ENCODE results near the gene RNASE11. TPM values are rescaled to one million over a fixed set of nuclear protein-coding genes. Genes with fewer than 3 reads are reported as not detected.
"Not testable (repeated sequence)": the region's sequence is repeated elsewhere in the genome, so short reads cannot be mapped to it uniquely, and the experiment has no call there.

RNASE11 gene
- total RNA-seq, 2 experiments from 2014 or later: not detected

GRCh38 chr14:20602583-20602982, 14.8 kb upstream of the RNASE11 start:
- H3K9me3 Mint-ChIP-seq: no peaks in the 10 kb centered on the region
- ChIA-PET POLR2A (no interaction called here), CTCF (no interaction called here)
- ATAC-seq (ENCODE audit: poor library complexity) (no peak), DNase-seq (no peak)
- Histone ChIP-seq H3K4me1 (ENCODE audit: insufficient read depth, low read length) (no peaks in the 10 kb centered on the region), H3K27me3 (ENCODE audit: control insufficient read depth in 1 of 2, insufficient read depth in 2 of 2, low read length in 2 of 2) (no peaks in the 10 kb centered on the region), H3K27ac (ENCODE audit: low read depth in 1 of 2, low read length in 2 of 2) (no peak overlapping the region), H3K9me3 (ENCODE audit: control insufficient read depth in 1 of 2, insufficient read depth in 1 of 2, low read length in 2 of 2) (no peaks in the 10 kb centered on the region), H3K36me3 (ENCODE audit: insufficient read depth, low read length) (no peaks in the 10 kb centered on the region), H3K4me3 (ENCODE audit: low read length) (no peak overlapping the region)
- H3K27ac Mint-ChIP-seq: no peak overlapping the region
- intact Hi-C loops (cut with DNase I, micrococcal nuclease): no loop called here
- H3K4me3 Mint-ChIP-seq: no peak overlapping the region
- no peaks in the 10 kb centered on the region for H3K4me1 Mint-ChIP-seq (ENCODE audit: low read depth)
- no peaks in the 10 kb centered on the region for H3K36me3 Mint-ChIP-seq (ENCODE audit: low read depth)
- no peaks in the 10 kb centered on the region for H3K27me3 Mint-ChIP-seq
- TF ChIP-seq CTCF (IDR thresholded peaks at IDR 0.05): no peak

- no peak overlapping the region for H3K27ac Mint-ChIP-seq
- H3K36me3 Mint-ChIP-seq (ENCODE audit: low read depth): no peaks in the 10 kb centered on the region
- Histone ChIP-seq H3K36me3 (ENCODE audit: insufficient read depth, low read length) (no peaks in the 10 kb centered on the region), H3K9me3 (ENCODE audit: control insufficient read depth in 1 of 2, insufficient read depth in 1 of 2, low read length in 2 of 2) (no peaks in the 10 kb centered on the region), H3K4me1 (ENCODE audit: insufficient read depth, low read length) (no peaks in the 10 kb centered on the region), H3K4me3 (ENCODE audit: low read length) (no peak overlapping the region), H3K27me3 (ENCODE audit: control insufficient read depth in 1 of 2, insufficient read depth in 2 of 2, low read length in 2 of 2) (no peaks in the 10 kb centered on the region), H3K27ac (ENCODE audit: low read depth in 1 of 2, low read length in 2 of 2) (no peak overlapping the region)
- H3K27me3 Mint-ChIP-seq: no peaks in the 10 kb centered on the region
- POLR2A ChIA-PET: no interaction called here
- intact Hi-C loops (cut with DNase I, micrococcal nuclease): no loop called here
- no peaks in the 10 kb centered on the region for H3K4me1 Mint-ChIP-seq (ENCODE audit: low read depth)
- H3K9me3 Mint-ChIP-seq: no peaks in the 10 kb centered on the region
- H3K4me3 Mint-ChIP-seq: no peak overlapping the region
- CTCF ChIA-PET: no interaction called here
- no peak for DNase-seq
- no peak for ATAC-seq (ENCODE audit: poor library complexity)
- TF ChIP-seq CTCF (IDR thresholded peaks at IDR 0.05): no peak
Observed at GRCh38 chr14:20601522-20601921, 13.7 kb upstream of the RNASE11 start.

- POLR2A ChIA-PET: no interaction called here
- Histone ChIP-seq H3K27me3 (ENCODE audit: control insufficient read depth in 1 of 2, insufficient read depth in 2 of 2, low read length in 2 of 2) (no peaks in the 10 kb centered on the region), H3K4me3 (ENCODE audit: low read length) (no peak overlapping the region), H3K36me3 (ENCODE audit: insufficient read depth, low read length) (no peaks in the 10 kb centered on the region), H3K27ac (ENCODE audit: low read depth in 1 of 2, low read length in 2 of 2) (no peak overlapping the region), H3K4me1 (ENCODE audit: insufficient read depth, low read length) (no peaks in the 10 kb centered on the region), H3K9me3 (ENCODE audit: control insufficient read depth in 1 of 2, insufficient read depth in 1 of 2, low read length in 2 of 2) (no peaks in the 10 kb centered on the region)
- TF ChIP-seq CTCF (IDR thresholded peaks at IDR 0.05): no peak
- intact Hi-C loops (cut with DNase I, micrococcal nuclease): no loop called here
- CTCF ChIA-PET: no interaction called here
- peaks cover 6% of the 10 kb centered on the region for H3K4me1 Mint-ChIP-seq (ENCODE audit: low read depth)
- H3K36me3 Mint-ChIP-seq (ENCODE audit: low read depth): no peaks in the 10 kb centered on the region
- no peak for ATAC-seq (ENCODE audit: poor library complexity)
- H3K27ac Mint-ChIP-seq: no peak overlapping the region
- H3K4me3 Mint-ChIP-seq: no peak overlapping the region
- DNase-seq: no peak
- no peaks in the 10 kb centered on the region for H3K9me3 Mint-ChIP-seq
- no peaks in the 10 kb centered on the region for H3K27me3 Mint-ChIP-seq
Observed at GRCh38 chr14:20597108-20597507, 9.3 kb upstream of the RNASE11 start.

DNA sequence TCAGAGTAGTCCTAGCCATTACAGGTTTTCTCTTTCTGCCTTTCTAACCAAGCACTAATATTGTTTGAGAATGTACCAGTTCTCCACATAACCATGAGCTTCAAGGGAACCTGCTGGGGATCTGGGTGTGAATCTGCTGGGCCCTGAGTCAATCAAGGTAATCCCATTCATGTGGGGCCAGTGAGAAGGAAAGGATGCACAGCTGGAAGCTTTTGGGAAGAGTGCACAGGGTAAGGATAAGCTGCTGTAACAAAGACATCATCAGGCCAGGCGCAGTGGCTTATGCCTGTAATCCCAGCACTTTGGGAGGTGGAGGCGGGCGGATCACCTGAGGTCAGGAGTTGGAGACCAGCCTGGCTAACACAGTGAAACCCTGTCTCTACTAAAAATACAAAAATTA, 7.9 kb upstream of the RNASE11 start:
- H3K27ac Mint-ChIP-seq; H3K9me3 Mint-ChIP-seq; H3K4me1 ChIP-seq (ENCODE audit: insufficient read depth, low read length); CTCF ChIA-PET; DNase-seq; intact Hi-C loops (cut with DNase I, micrococcal nuclease); H3K36me3 ChIP-seq (ENCODE audit: insufficient read depth, low read length); H3K4me3 ChIP-seq (ENCODE audit: low read length); H3K36me3 Mint-ChIP-seq (ENCODE audit: low read depth); H3K27me3 ChIP-seq (ENCODE audit: control insufficient read depth in 1 of 2, insufficient read depth in 2 of 2, low read length in 2 of 2); H3K4me3 Mint-ChIP-seq; H3K4me1 Mint-ChIP-seq (ENCODE audit: low read depth); H3K27ac ChIP-seq (ENCODE audit: low read depth in 1 of 2, low read length in 2 of 2); ATAC-seq (ENCODE audit: poor library complexity); POLR2A ChIA-PET; H3K9me3 ChIP-seq (ENCODE audit: control insufficient read depth in 1 of 2, insufficient read depth in 1 of 2, low read length in 2 of 2): not testable (repeated sequence)
- H3K27me3 Mint-ChIP-seq: peaks cover 13% of the 10 kb centered on the region

Measured in CD4-positive, alpha-beta T cell (primary cell).